ENCODE data around the gene CPED1.
"Not testable (repeated sequence)": the region's sequence is repeated elsewhere in the genome, so short reads cannot be mapped to it uniquely, and the experiment has no call there.

The CPED1 gene

GRCh38 chr7:120981888-120982615 lies 6.5 kb upstream of the CPED1 start:
- no peak for DNase-seq (ENCODE audit: low read depth in 3 of 3)

- DNase-seq (ENCODE audit: low read depth in 3 of 3): not testable (repeated sequence)
Observed at GRCh38 chr7:120983592-120983991, 4.9 kb upstream of the CPED1 start.

GRCh38 chr7:120984406-120984805 lies 4.1 kb upstream of the CPED1 start:
- DNase-seq (ENCODE audit: low read depth in 3 of 3): no peak

- DNase-seq (ENCODE audit: low read depth in 3 of 3): no peak
Observed at GRCh38 chr7:120985130-120985758, 3.3 kb upstream of the CPED1 start.

- DNase-seq (ENCODE audit: low read depth in 3 of 3): no peak
Observed at GRCh38 chr7:120985839-120986238, 2.7 kb upstream of the CPED1 start.

- no peak for DNase-seq (ENCODE audit: low read depth in 3 of 3)
Observed at GRCh38 chr7:120986650-120987049, 1.9 kb upstream of the CPED1 start.

- DNase-seq (ENCODE audit: low read depth in 3 of 3): no peak
Observed at GRCh38 chr7:120987280-120987679, 1.2 kb upstream of the CPED1 start.

GRCh38 chr7:120987683-120988590 lies 574 bp upstream of the CPED1 start:
- DNase-seq (ENCODE audit: low read depth in 3 of 3): peak; percentile 71 to 73 (median 71)

- DNase-seq (ENCODE audit: low read depth in 3 of 3): no peak
Observed at GRCh38 chr7:120989257-120990220, 1.0 kb downstream of the CPED1 start.

GRCh38 chr7:120990468-120991118 lies 2.1 kb downstream of the CPED1 start:
- no peak for DNase-seq (ENCODE audit: low read depth in 3 of 3)

GRCh38 chr7:120991161-120991560 lies 2.6 kb downstream of the CPED1 start:
- DNase-seq (ENCODE audit: low read depth in 3 of 3): no peak

GRCh38 chr7:120991581-120991980 lies 3.1 kb downstream of the CPED1 start:
- no peak for DNase-seq (ENCODE audit: low read depth in 3 of 3)

GRCh38 chr7:120992272-120992964 lies 3.9 kb downstream of the CPED1 start:
- no peak for DNase-seq (ENCODE audit: low read depth in 3 of 3)

- DNase-seq (ENCODE audit: low read depth in 3 of 3): no peak
Observed at GRCh38 chr7:120992965-120993494, 4.5 kb downstream of the CPED1 start.

GRCh38 chr7:120993553-120994191 lies 5.2 kb downstream of the CPED1 start:
- DNase-seq (ENCODE audit: low read depth in 3 of 3): no peak

GRCh38 chr7:120994512-120995410 lies 6.2 kb downstream of the CPED1 start:
- DNase-seq (ENCODE audit: low read depth in 3 of 3): no peak

- no peak for DNase-seq (ENCODE audit: low read depth in 3 of 3)
Observed at GRCh38 chr7:120995654-120996053, 7.1 kb downstream of the CPED1 start.

- no peak for DNase-seq (ENCODE audit: low read depth in 3 of 3)
Observed at GRCh38 chr7:120996333-120996987, 7.9 kb downstream of the CPED1 start.
